Endothelial cell of umbilical vein (primary cell): ENCODE data around the gene OXNAD1. TPM values are rescaled to one million over a fixed set of nuclear protein-coding genes. Genes with fewer than 3 reads are reported as not detected.

ENCODE experiments used
- BruUV-seq: library from RNA; stranded (reverse); fragments of 400-500 nt; replicated peaks from 2 replicates; lab custom pipeline; 2021; lab: Mats Ljungman, UMichigan
- CTCF ChIA-PET: fragments of 300-600, 350-600 bp; sonication (Branson Sonifier 250); formaldehyde crosslinking; loops from one replicate; lab custom pipeline; 2021; ENCODE audit warnings: antibody characterized with exemption, inconsistent platforms; lab: Charles Lee
- POLR2A ChIA-PET: fragments of 300-600, 350-600 bp; sonication (Branson Sonifier 250); formaldehyde crosslinking; loops from one replicate; lab custom pipeline; 2021; ENCODE audit warnings: antibody characterized with exemption, inconsistent platforms; lab: Charles Lee
- DNase-seq: peaks from one replicate; pipeline ENCODE4 v3.0.0-alpha.2; 2011; ENCODE audit warnings: low read depth, low spot score
- FAIRE-seq: peaks from 2 replicates; lab custom pipeline; 2011; peaks lifted over from hg19 to GRCh38; lab: Jason Lieb, UNC
- H2AFZ ChIP-seq: 2 replicates; pipeline ENCODE4 v1.6.0; 2012; ENCODE audit warnings: low read depth, low read length, control low read depth, inconsistent platforms
- H3K27ac ChIP-seq: 2 replicates; pipeline ENCODE4 v1.5.1; 2011; ENCODE audit warnings: low read depth, mild to moderate bottlenecking, control low read depth, low read length, moderate library complexity; ENCODE audit not compliant: insufficient read depth
- H3K27me3 ChIP-seq, 2 experiments: 2 replicates each; pipeline versions ENCODE4 v1.6.0 to v1.6.1; 2011; ENCODE audit warnings: low read length in 2 of 2, mixed read lengths in 1 of 2; ENCODE audit not compliant: control insufficient read depth in 2 of 2, insufficient read depth in 2 of 2
- H3K36me3 ChIP-seq, 2 experiments: 2 replicates in 1 of 2; 3 replicates in 1 of 2; pipeline ENCODE4 v1.5.1; 2011; ENCODE audit warnings: low read length in 2 of 2, mild to moderate bottlenecking in 1 of 2, moderate library complexity in 1 of 2; ENCODE audit not compliant: control insufficient read depth in 2 of 2, insufficient read depth in 2 of 2; ENCODE audit errors: extremely low read depth in 1 of 2
- H3K4me1 ChIP-seq: 3 replicates; pipeline ENCODE4 v1.5.1; 2011; ENCODE audit warnings: mild to moderate bottlenecking, low read length; ENCODE audit not compliant: control insufficient read depth, insufficient read depth; ENCODE audit errors: extremely low read depth
- H3K4me2 ChIP-seq: 2 replicates; pipeline ENCODE4 v1.6.1; 2011; ENCODE audit warnings: low read length, control low read depth, mixed read lengths; ENCODE audit not compliant: insufficient read depth
- H3K4me3 ChIP-seq, 3 experiments: fragments of 200-600 bp in 1 of 3; sonication (generic), shearing (Covaris generic) in 1 of 3; replicated peaks in 1 of 3; 2 replicates each; pipeline ENCODE4 v1.5.1; 2011 to 2016; ENCODE audit warnings: control low read depth in 3 of 3, low read length in 3 of 3, mild to moderate bottlenecking in 2 of 3, inconsistent platforms in 1 of 3, low read depth in 1 of 3, moderate library complexity in 1 of 3; ENCODE audit not compliant: insufficient read depth in 1 of 3
- H3K79me2 ChIP-seq: 2 replicates; pipeline ENCODE4 v1.6.0; 2012; ENCODE audit warnings: low read length, inconsistent platforms; ENCODE audit not compliant: control insufficient read depth, insufficient read depth
- H3K9ac ChIP-seq: replicated peaks from 2 replicates; pipeline ENCODE3; 2011; ENCODE audit warnings: low read length, control low read depth; ENCODE audit not compliant: insufficient read depth; ENCODE audit errors: extremely low read depth
- H3K9me1 ChIP-seq: replicated peaks from 3 replicates; pipeline ENCODE4 v1.6.0; 2011; ENCODE audit warnings: mild to moderate bottlenecking, low read length; ENCODE audit not compliant: control insufficient read depth, insufficient read depth; ENCODE audit errors: extremely low read depth
- H3K9me3 ChIP-seq: replicated peaks from 2 replicates; pipeline ENCODE4 v1.5.1; 2012; ENCODE audit warnings: low read length, inconsistent platforms; ENCODE audit not compliant: control insufficient read depth, insufficient read depth
- H4K20me1 ChIP-seq: replicated peaks from 2 replicates; pipeline ENCODE3; 2011; ENCODE audit warnings: mild to moderate bottlenecking, low read length; ENCODE audit not compliant: control insufficient read depth, insufficient read depth; ENCODE audit errors: extremely low read depth
- EZH2 ChIP-seq: IDR thresholded peaks from 2 replicates; pipeline ENCODE4 v1.6.1; 2012; ENCODE audit warnings: borderline replicate concordance, low read depth, mild to moderate bottlenecking, moderate library complexity, low read length, inconsistent platforms; ENCODE audit not compliant: severe bottlenecking
- FOS ChIP-seq: IDR thresholded peaks from 2 replicates; pipeline ENCODE4 v1.6.1; 2011; ENCODE audit warnings: mild to moderate bottlenecking, low read length, moderate library complexity, borderline replicate concordance; ENCODE audit not compliant: insufficient read depth
- GATA2 ChIP-seq: IDR thresholded peaks from 2 replicates; pipeline ENCODE4 v1.7.0; 2011; ENCODE audit warnings: low read depth, mild to moderate bottlenecking, moderate library complexity, mixed read lengths, low read length; ENCODE audit not compliant: insufficient read length, insufficient read depth
- dilution Hi-C: fragments of 300-500 bp; cut with MboI; formaldehyde crosslinking; loops from one replicate; pipeline ENCODE4 v1.15.0; 2019; ENCODE audit warnings: low sequenced_read_pairs; ENCODE audit not compliant: extremely low pct_ligation_motif_present
- intact Hi-C: fragments of 100-400 bp; cut with micrococcal nuclease; formaldehyde crosslinking; loops from one replicate; pipeline ENCODE4 v1.10.0; 2022
- polyA plus RNA-seq, 4 experiments: library from polyadenylated mRNA; depleted of rRNA in 3 of 4; stranded (reverse) in 3 of 4; unstranded in 1 of 4; fragments of >200 nt; gene quantifications; 2 replicates each; pipeline versions ENCODE4 v1.2.1 to v1.2.3, GENCODE V29; 2011 to 2012; ENCODE audit warnings: missing spikeins in 1 of 4
- total RNA-seq: library from RNA; stranded (reverse); gene quantifications from 2 replicates; pipeline ENCODE4 v1.2.3, GENCODE V29; 2021
- TF ChIP-seq, protein P1 (sequence below), 2 donors: IDR thresholded peaks; 1 replicate in 1 of 2; 2 replicates in 1 of 2; pipeline ENCODE4 v1.5.1; 2011; ENCODE audit warnings: low read length in 2 of 2, mild to moderate bottlenecking in 2 of 2, moderate library complexity in 2 of 2, control low read depth in 1 of 2, inconsistent platforms in 1 of 2, low read depth in 1 of 2; ENCODE audit not compliant: insufficient read depth in 1 of 2; ENCODE audit errors: extremely low read depth in 1 of 2

The OXNAD1 gene
- total and polyA plus RNA-seq, 2 donors (not counting 3 experiments of a cell fraction or from before 2014, with no cell fraction given) = 5.5 to 9.7 TPM

DNA sequence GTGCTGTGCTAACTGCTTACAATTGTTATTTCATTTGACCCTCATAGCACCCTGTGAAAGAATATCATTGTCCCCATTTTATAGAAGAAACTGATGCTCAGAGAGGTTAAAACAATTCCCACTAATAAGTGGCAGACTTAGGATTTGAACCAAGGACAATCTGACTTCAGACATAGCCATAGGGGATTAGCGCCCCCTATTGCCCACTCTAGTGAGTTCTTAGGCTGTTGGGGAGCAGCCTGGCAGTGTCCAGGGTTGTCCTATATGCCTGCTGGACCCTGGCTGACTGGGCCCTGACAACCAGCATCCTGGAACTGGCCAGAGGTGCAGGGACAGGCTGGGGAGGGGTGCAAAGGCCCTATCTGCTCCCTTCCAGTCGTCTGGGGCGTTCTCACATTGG lies 15.7 kb upstream of the OXNAD1 start:
- POLR2A ChIA-PET = no interaction called here
- FAIRE-seq (peak; percentile 57), DNase-seq (peak; percentile 19)
- H3K4me2 ChIP-seq = no peak overlapping the region
- CTCF ChIA-PET = no interaction called here
- intact Hi-C loops = loop anchor here (1.0 kb wide), 1 partner anchor 1047 kb away; no protein-coding TSS in a partner anchor
- no peaks in the 10 kb centered on the region for H3K27me3 ChIP-seq
- H3K9ac ChIP-seq = no peak overlapping the region
- H4K20me1 ChIP-seq = no peaks in the 10 kb centered on the region
- dilution Hi-C loops = no loop called here
- no peak overlapping the region for H2AFZ ChIP-seq
- H3K9me3 ChIP-seq = no peaks in the 10 kb centered on the region
- TF ChIP-seq EZH2 = no peak
- TF ChIP-seq, protein P1, sequence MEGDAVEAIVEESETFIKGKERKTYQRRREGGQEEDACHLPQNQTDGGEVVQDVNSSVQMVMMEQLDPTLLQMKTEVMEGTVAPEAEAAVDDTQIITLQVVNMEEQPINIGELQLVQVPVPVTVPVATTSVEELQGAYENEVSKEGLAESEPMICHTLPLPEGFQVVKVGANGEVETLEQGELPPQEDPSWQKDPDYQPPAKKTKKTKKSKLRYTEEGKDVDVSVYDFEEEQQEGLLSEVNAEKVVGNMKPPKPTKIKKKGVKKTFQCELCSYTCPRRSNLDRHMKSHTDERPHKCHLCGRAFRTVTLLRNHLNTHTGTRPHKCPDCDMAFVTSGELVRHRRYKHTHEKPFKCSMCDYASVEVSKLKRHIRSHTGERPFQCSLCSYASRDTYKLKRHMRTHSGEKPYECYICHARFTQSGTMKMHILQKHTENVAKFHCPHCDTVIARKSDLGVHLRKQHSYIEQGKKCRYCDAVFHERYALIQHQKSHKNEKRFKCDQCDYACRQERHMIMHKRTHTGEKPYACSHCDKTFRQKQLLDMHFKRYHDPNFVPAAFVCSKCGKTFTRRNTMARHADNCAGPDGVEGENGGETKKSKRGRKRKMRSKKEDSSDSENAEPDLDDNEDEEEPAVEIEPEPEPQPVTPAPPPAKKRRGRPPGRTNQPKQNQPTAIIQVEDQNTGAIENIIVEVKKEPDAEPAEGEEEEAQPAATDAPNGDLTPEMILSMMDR (IDR thresholded peaks at IDR 0.05; ENCODE audit: extremely low read depth in 1 of 2, insufficient read depth in 1 of 2, low read depth in 1 of 2, low read length in 2 of 2) = peak; percentile 51 to 56
- H3K27ac ChIP-seq = no peak overlapping the region
- H3K9me1 ChIP-seq = no peaks in the 10 kb centered on the region
- H3K4me3 ChIP-seq = no peak overlapping the region
- H3K79me2 ChIP-seq = no peaks in the 10 kb centered on the region
- BruUV-seq = no TSS peak
- H3K4me1 ChIP-seq = peaks cover 4% of the 10 kb centered on the region
- H3K36me3 ChIP-seq = no peaks in the 10 kb centered on the region

DNA sequence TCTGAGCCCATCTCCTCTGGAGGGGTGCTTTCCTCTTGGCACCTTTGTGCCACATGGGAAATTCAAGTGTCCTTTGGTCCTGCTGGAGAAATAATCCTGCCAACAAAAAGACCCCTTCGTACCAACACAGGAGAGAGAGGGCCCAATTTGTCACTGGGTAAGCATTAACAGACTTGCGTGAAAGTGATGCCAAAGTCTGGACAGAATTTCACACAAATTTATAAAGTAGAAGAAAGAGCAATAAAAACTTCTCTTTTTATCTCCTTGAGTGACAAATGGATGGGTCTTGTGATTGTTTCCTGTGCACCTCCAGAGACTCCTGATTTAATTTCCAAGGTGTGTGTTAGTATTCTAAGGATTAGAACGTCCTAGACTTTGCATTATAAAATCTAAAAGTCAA lies 15.1 kb upstream of the OXNAD1 start:
- no peak for TF ChIP-seq FOS
- no peak for TF ChIP-seq GATA2
- H3K27ac ChIP-seq = no peak overlapping the region
- no peak for DNase-seq
- BruUV-seq = no TSS peak
- H3K4me1 ChIP-seq = no peaks in the 10 kb centered on the region
- H2AFZ ChIP-seq = no peak overlapping the region
- ChIA-PET POLR2A (no interaction called here), CTCF (no interaction called here)
- no peaks in the 10 kb centered on the region for H3K9me1 ChIP-seq
- no peaks in the 10 kb centered on the region for H3K9me3 ChIP-seq
- H3K79me2 ChIP-seq = no peaks in the 10 kb centered on the region
- no peak overlapping the region for H3K4me3 ChIP-seq
- H3K36me3 ChIP-seq = no peaks in the 10 kb centered on the region
- H3K4me2 ChIP-seq = no peak overlapping the region
- H3K27me3 ChIP-seq = no peaks in the 10 kb centered on the region
- intact Hi-C loops (loop anchor here (1.0 kb wide), 1 partner anchor 1048 kb away; no protein-coding TSS in a partner anchor), dilution Hi-C loops (no loop called here)
- H4K20me1 ChIP-seq = no peaks in the 10 kb centered on the region
- no peak for FAIRE-seq
- H3K9ac ChIP-seq = no peak overlapping the region
